Measurements from ENCODE around the gene SCRN3.

- TF ChIP-seq POLR2A (IDR thresholded peaks at IDR 0.05) (no peak), CTCF (IDR thresholded peaks at IDR 0.05) (no peak)
These were observed 8.1 kb downstream of the SCRN3 start for GRCh38 chr2:174403628-174404027.
